ENCODE data around the gene PPIF. TPM values are rescaled to one million over a fixed set of nuclear protein-coding genes. Genes with fewer than 3 reads are reported as not detected.

Gene PPIF
- total RNA-seq, 6 experiments from 2014 or later: 53.7 to 106 (median 90.1) TPM

GRCh38 chr10:79301754-79302530 is 45.3 kb upstream of the PPIF start:
- peak in 1 of 3 donors; percentile 61 for DNase-seq

GRCh38 chr10:79303631-79304478 is 43.4 kb upstream of the PPIF start:
- H3K36me3 ChIP-seq: peaks cover 15 to 55% (median 33%) of the 10 kb centered on the region in 4 donors
- DNase-seq (no peak), ATAC-seq (no peak)
- H3K27me3 ChIP-seq: no peaks in the 10 kb centered on the region
- H3K4me1 ChIP-seq: peaks cover 0 to 10% (median 0%) of the 10 kb centered on the region in 4 donors
- H3K9me3 ChIP-seq: no peaks in the 10 kb centered on the region
- H3K4me3 ChIP-seq: no peak overlapping the region
- intact Hi-C loops (cut with DNase I): no loop called here
- no peak overlapping the region for H3K27ac ChIP-seq
- TF ChIP-seq CTCF (IDR thresholded peaks at IDR 0.05) (no peak), POLR2A (IDR thresholded peaks at IDR 0.05) (no peak)
- 94% methylated on average over 7 of the region's 25 CpGs for WGBS (ENCODE audit: insufficient coverage, low coverage, low lambda C conversion rate, missing lambda C conversion rate)

More at GRCh38 chr10:79301754-79302530, 45.3 kb upstream of the PPIF start:
- H3K9me3 ChIP-seq: no peaks in the 10 kb centered on the region
- peak; percentile 38 to 76 (median 62) for ATAC-seq
- H3K4me3 ChIP-seq: no peak overlapping the region
- H3K4me1 ChIP-seq: peaks cover 0 to 10% (median 0%) of the 10 kb centered on the region in 4 donors
- intact Hi-C loops (cut with DNase I): no loop called here
- 39% methylated on average over 6 of the region's 19 CpGs for WGBS (ENCODE audit: insufficient coverage, low coverage, low lambda C conversion rate, missing lambda C conversion rate)
- TF ChIP-seq CTCF (IDR thresholded peaks at IDR 0.05) (no peak), POLR2A (IDR thresholded peaks at IDR 0.05) (no peak)
- H3K27me3 ChIP-seq: no peaks in the 10 kb centered on the region
- H3K27ac ChIP-seq: no peak overlapping the region
- peaks cover 17 to 62% (median 37%) of the 10 kb centered on the region in 4 donors for H3K36me3 ChIP-seq

GRCh38 chr10:79304479-79305087 is 42.7 kb upstream of the PPIF start:
- whole genome bisulfite sequencing (ENCODE audit: insufficient coverage, low coverage, low lambda C conversion rate, missing lambda C conversion rate): 92% methylated on average over 2 of the region's 6 CpGs
- H3K27me3 ChIP-seq: no peaks in the 10 kb centered on the region
- no peak overlapping the region for H3K27ac ChIP-seq
- no peaks in the 10 kb centered on the region for H3K9me3 ChIP-seq
- TF ChIP-seq CTCF (IDR thresholded peaks at IDR 0.05) (no peak), POLR2A (IDR thresholded peaks at IDR 0.05) (no peak)
- intact Hi-C loops (cut with DNase I): no loop called here
- no peak for ATAC-seq
- peaks cover 0 to 10% (median 0%) of the 10 kb centered on the region in 4 donors for H3K4me1 ChIP-seq
- H3K36me3 ChIP-seq: peaks cover 11 to 50% (median 32%) of the 10 kb centered on the region in 4 donors
- no peak for DNase-seq
- no peak overlapping the region for H3K4me3 ChIP-seq

GRCh38 chr10:79305515-79305914 is 41.8 kb upstream of the PPIF start:
- WGBS (ENCODE audit: insufficient coverage, low coverage, low lambda C conversion rate, missing lambda C conversion rate): no CpG with 5 or more reads among the region's 8 CpGs
- no peak for TF ChIP-seq CTCF (IDR thresholded peaks at IDR 0.05)
- TF ChIP-seq POLR2A (IDR thresholded peaks at IDR 0.05): no peak
- Histone ChIP-seq H3K27ac (no peak overlapping the region), H3K9me3 (no peaks in the 10 kb centered on the region), H3K27me3 (no peaks in the 10 kb centered on the region), H3K36me3 (peaks cover 11 to 43% (median 27%) of the 10 kb centered on the region in 4 donors), H3K4me3 (no peak overlapping the region), H3K4me1 (peaks cover 0 to 10% (median 0%) of the 10 kb centered on the region in 4 donors)
- DNase-seq: peak in 1 of 3 donors; percentile 45
- ATAC-seq: no peak
- intact Hi-C loops (cut with DNase I): no loop called here
